Left lobe of liver (tissue), 2 donors: Measurements from ENCODE around the gene PRR29. TPM values are rescaled to one million over a fixed set of nuclear protein-coding genes. Genes with fewer than 3 reads are reported as not detected.
"Not testable (repeated sequence)": the region's sequence is repeated elsewhere in the genome, so short reads cannot be mapped to it uniquely, and the experiment has no call there.

Source experiments
- ATAC-seq: fragments of 200-7000 bp; cut with Tn5 transposase; one replicate; pipeline ENCODE4 v1.9.1; 2020; ENCODE audit warnings: mild to moderate bottlenecking, moderate library complexity
- DNase-seq: peaks from one replicate; pipeline ENCODE4 v3.0.0-alpha.2; 2020; ENCODE audit warnings: low spot score
- total RNA-seq: library from RNA; stranded (reverse); gene quantifications from one replicate; pipeline ENCODE4 v1.2.1, GENCODE V29; 2021
- donor health status: DM: no; HTN: no; CAD: no; lungs with moderate emphysema.
- donor health status: DM: no; HTN: yes; CAD: no.

Gene PRR29
- total RNA-seq, 1 donor from 2014 or later, result 0.18 TPM

- ATAC-seq (no peak), DNase-seq (peak; percentile 27)
Observed at GRCh38 chr17:64008346-64008745, 10.2 kb downstream of the PRR29 start.

- ATAC-seq, result no peak
- peak; percentile 38 for DNase-seq
Observed at GRCh38 chr17:64008830-64009229, 10.7 kb downstream of the PRR29 start.

DNA sequence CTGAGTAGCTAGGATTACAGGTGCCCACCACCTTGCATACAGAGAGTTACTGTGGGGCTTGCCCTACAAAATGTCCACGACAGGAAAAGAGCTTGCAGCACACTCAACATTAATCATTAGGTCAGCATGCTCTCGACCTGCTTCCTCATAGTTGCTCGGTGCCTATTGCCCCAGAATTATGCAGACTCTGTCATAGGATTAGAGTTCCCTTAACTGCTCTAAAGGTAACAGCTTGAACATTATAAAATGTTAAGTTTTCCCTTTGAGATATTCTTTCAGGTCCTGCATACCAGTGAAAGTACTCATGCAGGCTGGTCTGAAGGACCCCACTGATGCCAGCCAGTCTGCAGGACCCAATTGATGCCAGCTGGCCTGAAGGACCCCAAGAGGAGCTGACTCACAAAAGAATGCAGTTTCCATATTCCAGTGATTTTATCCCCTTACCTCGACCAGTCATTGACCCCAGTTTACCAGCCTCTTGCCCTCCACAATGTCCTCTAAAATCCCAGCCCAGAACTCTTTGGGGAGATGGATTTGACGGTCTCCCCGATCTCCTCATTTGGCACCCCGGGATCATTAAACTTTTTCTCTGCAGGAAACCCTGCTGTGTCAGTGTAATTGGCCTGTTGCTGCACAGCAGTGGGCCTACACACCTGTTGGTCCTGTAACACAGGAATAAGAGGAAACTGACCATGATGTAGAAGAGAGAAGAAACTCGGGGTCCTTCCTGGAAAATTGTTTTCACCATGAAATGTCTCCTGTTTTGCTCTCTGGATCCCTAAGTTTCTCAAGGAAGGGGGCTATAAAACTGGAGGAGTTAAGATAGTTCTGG is 11.6 kb downstream of the PRR29 start:
- ATAC-seq (no peak), DNase-seq (peak; percentile 19)

GRCh38 chr17:64015447-64015846 is 17.3 kb downstream of the PRR29 start:
- DNase-seq (peak; percentile 11), ATAC-seq (no peak)

DNA sequence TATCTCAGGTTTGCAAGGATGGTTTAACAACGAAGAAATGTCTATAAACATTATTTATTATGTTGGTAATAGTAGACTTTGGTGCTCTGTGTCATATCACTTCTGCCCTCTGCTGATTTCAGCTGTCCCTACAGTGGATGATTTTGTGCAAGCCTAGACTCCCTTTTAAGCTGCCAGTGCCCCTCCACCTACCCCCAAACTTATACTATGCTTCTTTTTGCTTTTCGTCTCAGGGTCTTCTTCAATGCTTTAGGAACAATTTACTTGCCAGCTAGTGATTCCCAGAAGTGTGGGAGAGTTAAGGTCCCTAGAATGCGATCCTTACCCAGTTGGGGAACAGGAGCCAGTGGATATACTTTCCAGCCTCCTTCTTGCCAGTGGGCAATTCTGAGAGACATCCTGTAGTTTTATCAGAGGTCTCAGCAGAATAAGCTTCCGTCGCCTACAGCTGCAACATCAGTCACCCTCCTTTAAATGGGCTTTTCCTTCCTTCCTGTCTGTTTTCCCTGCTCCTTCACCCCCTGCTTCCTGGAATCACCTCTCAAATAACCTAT is 18.2 kb downstream of the PRR29 start:
- peak; percentile 27 for ATAC-seq
- peak; percentile 38 for DNase-seq

DNA sequence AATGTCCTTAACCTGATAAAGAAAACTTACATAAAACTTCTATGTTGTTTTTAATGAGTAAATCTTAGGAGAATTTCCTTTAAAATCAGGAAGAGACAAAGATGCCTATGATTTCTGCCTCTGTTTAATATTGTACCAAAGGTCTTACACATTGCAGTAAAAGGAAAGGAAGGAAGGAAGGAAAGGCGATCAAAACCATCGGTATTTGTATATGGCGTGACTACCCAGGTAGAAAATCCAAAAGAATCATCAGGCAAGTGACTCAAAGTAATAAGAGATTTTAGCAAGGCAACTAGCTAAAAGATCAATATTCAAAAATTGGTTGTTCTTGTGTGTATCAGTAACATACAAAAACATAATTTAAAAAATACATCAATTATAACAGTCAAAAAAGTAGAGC is 18.8 kb downstream of the PRR29 start:
- ATAC-seq (no peak), DNase-seq (no peak)

DNA sequence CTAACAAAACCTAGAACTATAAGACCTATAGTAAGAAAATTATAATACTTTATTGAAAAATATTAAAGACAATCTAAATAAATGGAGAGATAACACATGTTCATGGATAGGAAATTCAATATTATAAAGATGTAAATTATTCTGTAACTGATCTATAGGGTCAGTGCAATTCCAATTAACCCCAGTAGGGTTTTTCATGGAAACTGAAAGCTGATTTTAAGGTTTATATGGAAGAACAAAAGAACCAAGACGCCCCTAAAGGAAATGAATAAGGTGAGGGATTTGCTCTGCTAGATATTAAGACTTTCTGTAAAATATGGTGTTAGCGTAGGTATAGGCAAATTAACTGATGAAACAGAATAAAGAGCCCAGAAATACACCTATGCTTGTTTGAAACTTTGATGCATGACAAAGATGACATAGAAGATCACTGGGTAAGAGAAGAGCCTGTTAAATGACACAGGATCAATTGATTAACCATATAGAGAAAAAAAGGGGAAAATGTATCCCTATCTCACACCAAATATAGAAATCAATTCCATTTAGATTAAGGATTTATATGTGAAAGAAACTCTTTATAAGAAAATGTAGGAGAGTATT is 19.3 kb downstream of the PRR29 start:
- ATAC-seq (no peak), DNase-seq (no peak)

GRCh38 chr17:64019551-64019961 is 21.4 kb downstream of the PRR29 start:
- DNase-seq, result peak; percentile 12
- ATAC-seq, result not testable (repeated sequence)

DNA sequence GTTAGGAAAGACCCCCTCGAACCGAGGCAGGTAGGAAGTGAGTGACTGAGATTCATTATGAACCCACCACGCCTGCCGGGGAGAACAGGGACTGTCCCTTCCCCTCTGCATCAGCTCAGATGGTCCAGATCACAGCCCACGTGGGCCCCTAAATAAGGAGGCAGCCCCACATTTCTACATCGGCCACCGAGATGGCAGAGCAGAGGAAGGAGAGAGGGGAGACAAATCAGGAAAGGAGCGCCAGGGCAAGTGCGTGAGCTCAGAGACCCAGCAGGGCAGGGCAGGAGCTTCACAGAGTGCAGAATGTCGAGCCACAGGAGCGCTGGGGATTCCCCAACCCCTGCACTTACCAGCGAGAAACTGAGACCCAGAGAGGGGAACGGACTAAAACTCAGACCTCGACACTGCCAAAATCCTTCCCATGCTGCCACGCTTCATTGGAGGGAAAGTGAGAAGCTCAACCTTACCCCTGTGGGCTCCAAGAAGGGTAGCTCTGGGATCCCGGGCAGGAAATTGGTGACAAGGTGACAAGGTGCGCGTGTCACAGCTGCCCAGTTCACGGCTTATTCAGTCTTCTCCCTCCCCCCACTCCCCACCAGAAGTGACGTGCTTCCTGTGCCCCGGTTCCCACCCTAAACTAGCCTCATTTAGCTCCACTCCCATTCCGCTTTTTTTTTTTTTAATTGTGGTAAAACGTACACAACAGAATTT is 22.1 kb downstream of the PRR29 start, which contains the start of gene ICAM2:
TSS of gene ICAM2 (minus strand) at position 578 of the 711 bp plus-strand sequence. CDS start 13,942 bp downstream, outside the sequence.
- ATAC-seq, result peak; percentile 79
- DNase-seq, result peak; percentile 55

- DNase-seq (peak; percentile 35), ATAC-seq (no peak)
Observed at GRCh38 chr17:64022611-64023063, 24.5 kb downstream of the PRR29 start.

- DNase-seq (peak; percentile 21), ATAC-seq (no peak)
Observed at GRCh38 chr17:64024215-64024654, 26.1 kb downstream of the PRR29 start.

DNA sequence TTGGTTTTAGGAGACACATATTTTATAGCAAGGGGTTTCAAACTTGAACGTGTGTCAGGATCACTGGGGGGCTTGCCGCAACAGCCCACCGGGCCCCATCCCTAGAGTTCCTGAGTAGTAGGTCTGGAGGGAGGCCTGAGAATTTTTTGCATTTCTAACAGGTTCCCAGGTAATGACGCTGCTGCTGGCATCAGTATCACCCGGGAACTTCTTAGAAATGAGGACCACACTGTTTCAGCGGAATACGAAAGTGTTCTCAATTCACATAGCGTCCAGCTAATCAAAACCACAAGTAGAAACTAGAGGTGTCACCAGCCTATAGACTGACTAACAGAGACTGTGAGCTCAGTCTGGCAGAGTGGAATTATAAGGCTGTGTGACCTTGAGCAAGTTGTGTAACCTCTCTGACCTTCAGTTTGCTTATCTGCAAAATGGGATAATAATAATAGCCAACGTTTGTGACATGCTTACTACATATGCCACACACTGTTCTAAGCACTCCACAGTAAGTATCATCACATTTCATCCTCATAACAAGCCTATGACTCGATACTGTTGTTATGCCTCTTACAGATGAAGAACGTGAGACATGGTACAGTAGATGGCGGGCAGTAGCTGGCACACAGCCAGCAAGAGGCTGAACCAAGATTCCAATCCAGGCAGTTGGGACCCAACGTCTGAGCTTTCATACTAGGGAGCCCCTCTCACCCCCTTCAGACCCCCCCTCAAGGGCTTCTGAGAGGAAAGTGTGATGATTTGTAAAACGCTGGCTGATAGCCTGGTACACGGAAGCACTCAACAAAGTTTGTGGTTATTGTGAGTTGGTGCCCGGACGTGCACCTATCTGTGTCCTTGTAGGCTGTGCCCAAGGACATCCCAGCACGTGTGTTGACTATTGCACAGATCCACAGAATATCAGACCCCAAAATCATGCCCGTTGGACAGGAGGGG is 26.9 kb downstream of the PRR29 start:
- DNase-seq (peak; percentile 42), ATAC-seq (no peak)

GRCh38 chr17:64025732-64026294 is 27.7 kb downstream of the PRR29 start:
- DNase-seq (peak; percentile 67), ATAC-seq (peak; percentile 85)

- DNase-seq, result no peak
- peak; percentile 84 for ATAC-seq
Observed at GRCh38 chr17:64028874-64029464, 30.8 kb downstream of the PRR29 start.

DNA sequence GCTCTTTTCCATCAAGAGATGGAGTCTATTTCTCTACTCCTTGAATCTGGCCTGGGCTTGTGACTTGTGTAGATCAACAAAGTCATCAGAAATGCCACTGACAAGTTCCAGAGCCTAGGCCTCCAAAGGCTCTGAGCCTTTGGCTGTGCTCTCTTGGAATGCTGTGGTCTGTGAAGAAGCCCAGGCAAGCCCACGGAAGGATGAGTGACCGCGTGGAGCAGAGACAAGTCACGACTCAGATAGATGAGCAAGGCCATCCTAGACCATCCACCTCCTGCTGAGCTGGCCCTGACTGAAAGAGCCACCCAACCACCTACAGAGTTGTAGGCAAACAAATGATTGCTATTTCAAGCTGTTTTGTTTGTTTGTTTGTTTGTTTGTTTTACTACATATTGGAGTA is 33.9 kb downstream of the PRR29 start:
- ATAC-seq (no peak), DNase-seq (no peak)

DNA sequence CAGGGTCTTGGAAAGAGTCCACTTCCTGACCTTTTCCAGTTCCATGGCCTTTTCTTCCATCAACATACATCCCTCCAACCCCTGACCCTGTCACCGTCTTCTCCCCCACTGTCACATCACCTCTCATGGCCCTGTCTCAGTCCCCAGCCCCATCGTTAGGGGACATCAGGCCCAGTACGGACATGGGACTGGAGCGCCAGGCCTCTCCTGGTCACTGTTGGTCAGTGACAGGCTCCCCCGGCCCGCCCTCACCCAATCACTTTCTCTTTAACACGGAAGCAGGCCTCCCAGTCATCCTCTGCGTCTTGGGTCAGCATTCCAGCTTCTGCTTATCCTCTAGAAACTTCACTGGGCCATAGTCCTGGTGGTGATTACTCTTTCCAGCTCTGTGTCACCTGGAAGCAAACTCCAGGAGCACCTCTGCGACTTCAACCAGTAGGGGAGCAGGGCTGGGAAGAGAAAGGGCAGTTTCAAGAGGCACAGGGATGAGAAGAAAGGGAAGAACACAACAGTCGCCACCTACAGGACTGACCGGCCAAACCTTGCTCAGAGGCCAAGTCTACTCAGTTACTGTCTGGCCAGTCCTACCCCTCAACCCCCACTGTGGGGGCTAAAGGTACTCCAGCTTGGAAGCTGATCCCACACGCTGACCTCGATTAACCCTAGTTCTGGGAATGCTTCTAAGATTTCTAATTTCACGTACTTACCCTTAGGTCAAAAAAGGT is 38.2 kb downstream of the PRR29 start:
- ATAC-seq (peak; percentile 15), DNase-seq (no peak)

GRCh38 chr17:64037180-64037579 is 39.0 kb downstream of the PRR29 start:
- DNase-seq (no peak), ATAC-seq (no peak)

DNA sequence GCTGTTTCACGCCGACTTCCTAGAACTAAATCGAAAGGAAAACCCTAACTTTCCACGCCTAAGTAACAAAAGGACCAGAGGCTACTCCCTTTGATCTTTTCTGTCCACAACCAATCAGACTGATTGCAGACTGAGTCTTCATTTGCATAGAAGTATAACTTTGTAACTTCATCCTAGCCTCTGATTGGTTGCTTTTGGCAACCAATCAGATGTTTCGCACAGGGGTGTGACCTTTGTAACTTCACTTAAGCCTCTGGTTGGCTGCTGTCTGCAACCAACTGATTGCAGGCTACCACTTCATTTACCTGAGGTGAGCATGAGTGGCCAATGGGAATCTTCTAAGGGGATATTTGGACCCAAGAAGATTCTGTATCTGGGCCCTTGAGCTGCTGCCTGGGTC is 39.7 kb downstream of the PRR29 start:
- DNase-seq (no peak), ATAC-seq (no peak)
